ENCODE results near the gene KCNMA1.

The KCNMA1 gene

DNA sequence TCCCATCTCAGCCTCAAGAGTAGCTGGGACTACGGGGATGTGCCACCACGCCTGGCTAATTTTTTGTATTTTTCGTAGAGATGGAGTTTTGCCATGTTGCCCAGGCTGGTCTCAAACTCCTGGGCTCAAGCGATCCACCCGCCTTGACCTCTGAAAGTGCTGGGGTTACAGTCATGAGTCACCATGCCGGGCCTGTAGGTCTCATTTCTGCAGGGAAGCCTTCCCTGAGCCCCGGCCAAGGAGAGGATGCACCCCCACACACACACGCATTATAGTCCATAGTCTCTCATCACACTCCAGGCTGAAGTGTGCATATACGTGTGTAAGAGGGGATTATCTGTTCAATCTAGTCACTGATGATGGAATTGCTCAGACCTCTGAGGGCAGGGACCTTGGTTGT, 29.3 kb downstream of the KCNMA1 start:
- no peak overlapping the region for H3K27ac ChIP-seq (replicated peaks; ENCODE audit: low read length)
- no peak overlapping the region for H3K9ac ChIP-seq (ENCODE audit: low read depth, low read length, poor library complexity)
- H2AFZ ChIP-seq (ENCODE audit: low read length) = no peak overlapping the region
- no CpG with 5 or more reads among the region's 9 CpGs for WGBS, 2 donors (ENCODE audit: extremely low coverage in 2 of 2, insufficient read length in 2 of 2, insufficient replicate concordance in 1 of 2)
- no peak overlapping the region for H3K14ac ChIP-seq (ENCODE audit: low read length)
- H3K23ac ChIP-seq (ENCODE audit: low read depth, low read length, poor library complexity) = no peak overlapping the region
- no peak overlapping the region for H2AK5ac ChIP-seq (ENCODE audit: low read depth, low read length)
- no peaks in the 10 kb centered on the region for H3K9me3 ChIP-seq (replicated peaks in 1 of 2; ENCODE audit: control insufficient read depth in 2 of 2, insufficient read depth in 1 of 2, low read depth in 1 of 2, low read length in 2 of 2)
- no peaks in the 10 kb centered on the region for H3K36me3 ChIP-seq (replicated peaks in 1 of 2; ENCODE audit: control insufficient read depth in 2 of 2, insufficient read depth in 2 of 2, low read length in 2 of 2)
- H3K27me3 ChIP-seq (ENCODE audit: control insufficient read depth in 3 of 3, insufficient read depth in 3 of 3, low read depth in 1 of 3, low read length in 3 of 3) = peaks cover 0 to 5% (median 0%) of the 10 kb centered on the region in 3 experiments
- H3K18ac ChIP-seq (ENCODE audit: low read length) = no peak overlapping the region
- H3K4me2 ChIP-seq (ENCODE audit: insufficient read depth, low read length, poor library complexity, severe bottlenecking) = no peak overlapping the region
- no peak overlapping the region for H2BK5ac ChIP-seq (ENCODE audit: low read length)
- no peak overlapping the region for H2BK120ac ChIP-seq (ENCODE audit: low read depth, low read length)
- no peaks in the 10 kb centered on the region for H3K79me1 ChIP-seq (ENCODE audit: low read depth, low read length)
- H2BK12ac ChIP-seq (ENCODE audit: low read length) = no peak overlapping the region
- no peak overlapping the region for H4K8ac ChIP-seq (ENCODE audit: low read depth, low read length)
- H3K4me3 ChIP-seq (ENCODE audit: low read length in 2 of 2) = no peak overlapping the region
- H3K4ac ChIP-seq (ENCODE audit: low read length) = no peak overlapping the region
- DNase-seq (ENCODE audit: low spot score) = no peak
- peaks cover 0 to 4% of the 10 kb centered on the region in 2 donors for H3K4me1 ChIP-seq (ENCODE audit: control insufficient read depth in 2 of 2, insufficient read depth in 1 of 2, low read depth in 1 of 2, low read length in 2 of 2)
- H4K91ac ChIP-seq (ENCODE audit: low read depth, low read length, poor library complexity) = no peak overlapping the region
- no peak overlapping the region for H2BK15ac ChIP-seq (ENCODE audit: low read length)

DNA sequence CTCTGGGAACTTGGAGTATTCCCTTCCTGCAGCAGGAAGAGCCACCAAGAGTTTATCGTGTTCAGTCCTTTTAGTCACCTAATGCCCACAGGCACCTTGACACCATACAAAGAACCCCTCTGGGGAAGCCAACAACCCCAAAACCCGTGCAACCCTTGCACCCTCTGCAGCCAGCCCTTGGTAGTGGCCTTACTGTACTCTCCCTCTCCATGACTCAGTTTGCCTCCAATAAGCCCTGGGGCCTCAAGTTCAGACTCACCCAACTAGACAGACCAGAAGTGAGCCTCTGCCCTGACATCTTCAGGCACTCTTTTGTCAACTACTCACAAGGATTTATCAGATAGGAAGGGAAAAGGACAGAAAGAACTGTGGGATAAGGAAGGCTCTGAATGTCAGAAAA, 30.9 kb downstream of the KCNMA1 start:
- H2AFZ ChIP-seq (ENCODE audit: low read length) = no peak overlapping the region
- H2AK5ac ChIP-seq (ENCODE audit: low read depth, low read length) = no peak overlapping the region
- no peak overlapping the region for H3K9ac ChIP-seq (ENCODE audit: low read depth, low read length, poor library complexity)
- no peak overlapping the region for H3K23ac ChIP-seq (ENCODE audit: low read depth, low read length, poor library complexity)
- H3K4me1 ChIP-seq (ENCODE audit: control insufficient read depth in 2 of 2, insufficient read depth in 1 of 2, low read depth in 1 of 2, low read length in 2 of 2) = peaks cover 0 to 5% of the 10 kb centered on the region in 2 donors
- H3K9me3 ChIP-seq (replicated peaks in 1 of 2; ENCODE audit: control insufficient read depth in 2 of 2, insufficient read depth in 1 of 2, low read depth in 1 of 2, low read length in 2 of 2) = no peaks in the 10 kb centered on the region
- H3K4me2 ChIP-seq (ENCODE audit: insufficient read depth, low read length, poor library complexity, severe bottlenecking) = no peak overlapping the region
- peaks cover 0 to 5% (median 0%) of the 10 kb centered on the region in 3 experiments for H3K27me3 ChIP-seq (ENCODE audit: control insufficient read depth in 3 of 3, insufficient read depth in 3 of 3, low read depth in 1 of 3, low read length in 3 of 3)
- H3K14ac ChIP-seq (ENCODE audit: low read length) = no peak overlapping the region
- H2BK12ac ChIP-seq (ENCODE audit: low read length) = no peak overlapping the region
- H3K27ac ChIP-seq (replicated peaks; ENCODE audit: low read length) = no peak overlapping the region
- H3K4ac ChIP-seq (ENCODE audit: low read length) = no peak overlapping the region
- H2BK5ac ChIP-seq (ENCODE audit: low read length) = no peak overlapping the region
- no peak overlapping the region for H3K4me3 ChIP-seq (ENCODE audit: low read length in 2 of 2)
- H2BK120ac ChIP-seq (ENCODE audit: low read depth, low read length) = no peak overlapping the region
- DNase-seq (ENCODE audit: low spot score) = no peak
- H4K8ac ChIP-seq (ENCODE audit: low read depth, low read length) = no peak overlapping the region
- no peak overlapping the region for H3K18ac ChIP-seq (ENCODE audit: low read length)
- H2BK15ac ChIP-seq (ENCODE audit: low read length) = no peak overlapping the region
- no peaks in the 10 kb centered on the region for H3K79me1 ChIP-seq (ENCODE audit: low read depth, low read length)
- no peaks in the 10 kb centered on the region for H3K36me3 ChIP-seq (replicated peaks in 1 of 2; ENCODE audit: control insufficient read depth in 2 of 2, insufficient read depth in 2 of 2, low read length in 2 of 2)
- H4K91ac ChIP-seq (ENCODE audit: low read depth, low read length, poor library complexity) = no peak overlapping the region
- WGBS, 2 donors (ENCODE audit: extremely low coverage in 2 of 2, insufficient read length in 2 of 2, insufficient replicate concordance in 1 of 2) = no CpG with 5 or more reads among the region's 2 CpGs

DNA sequence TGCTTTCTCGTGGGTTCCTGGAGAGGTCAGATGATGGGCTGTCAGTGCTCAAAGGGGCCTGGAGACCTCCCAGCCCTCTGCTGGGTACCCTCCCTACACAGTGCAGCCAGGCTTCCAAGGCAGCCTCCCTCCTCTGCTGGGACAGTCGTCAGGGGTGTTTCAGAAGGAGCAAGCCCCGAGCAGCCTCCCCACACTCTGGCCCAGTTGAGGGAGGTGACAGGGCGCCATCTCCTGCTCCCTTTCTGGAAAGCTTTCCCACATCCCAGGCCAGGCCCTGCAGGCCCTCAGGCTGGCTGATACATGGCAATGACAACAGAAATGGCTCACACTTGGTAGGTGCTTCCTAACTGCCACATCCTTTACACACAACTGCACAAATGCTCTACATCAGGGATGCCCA, 32.1 kb downstream of the KCNMA1 start:
- Histone ChIP-seq H3K4me3 (ENCODE audit: low read length in 2 of 2) (no peak overlapping the region), H3K9me3 (replicated peaks in 1 of 2; ENCODE audit: control insufficient read depth in 2 of 2, insufficient read depth in 1 of 2, low read depth in 1 of 2, low read length in 2 of 2) (no peaks in the 10 kb centered on the region), H2BK5ac (ENCODE audit: low read length) (no peak overlapping the region), H3K36me3 (replicated peaks in 1 of 2; ENCODE audit: control insufficient read depth in 2 of 2, insufficient read depth in 2 of 2, low read length in 2 of 2) (no peaks in the 10 kb centered on the region), H4K8ac (ENCODE audit: low read depth, low read length) (peak overlapping the region; percentile 53), H2AK5ac (ENCODE audit: low read depth, low read length) (no peak overlapping the region), H3K79me1 (ENCODE audit: low read depth, low read length) (no peaks in the 10 kb centered on the region), H2BK120ac (ENCODE audit: low read depth, low read length) (no peak overlapping the region), H2AFZ (ENCODE audit: low read length) (no peak overlapping the region), H3K4ac (ENCODE audit: low read length) (no peak overlapping the region), H2BK12ac (ENCODE audit: low read length) (no peak overlapping the region), H3K4me1 (ENCODE audit: control insufficient read depth in 2 of 2, insufficient read depth in 1 of 2, low read depth in 1 of 2, low read length in 2 of 2) (peaks cover 0 to 8% of the 10 kb centered on the region in 2 donors), H3K14ac (ENCODE audit: low read length) (no peak overlapping the region), H4K91ac (ENCODE audit: low read depth, low read length, poor library complexity) (no peak overlapping the region), H2BK15ac (ENCODE audit: low read length) (no peak overlapping the region), H3K27ac (replicated peaks; ENCODE audit: low read length) (no peak overlapping the region), H3K9ac (ENCODE audit: low read depth, low read length, poor library complexity) (no peak overlapping the region), H3K18ac (ENCODE audit: low read length) (no peak overlapping the region), H3K23ac (ENCODE audit: low read depth, low read length, poor library complexity) (no peak overlapping the region), H3K27me3 (ENCODE audit: control insufficient read depth in 3 of 3, insufficient read depth in 3 of 3, low read depth in 1 of 3, low read length in 3 of 3) (peaks cover 0 to 5% (median 0%) of the 10 kb centered on the region in 3 experiments), H3K4me2 (ENCODE audit: insufficient read depth, low read length, poor library complexity, severe bottlenecking) (no peak overlapping the region)
- no peak for DNase-seq (ENCODE audit: low spot score)
- no CpG with 5 or more reads among the region's 4 CpGs for WGBS, 2 donors (ENCODE audit: extremely low coverage in 2 of 2, insufficient read length in 2 of 2, insufficient replicate concordance in 1 of 2)

DNA sequence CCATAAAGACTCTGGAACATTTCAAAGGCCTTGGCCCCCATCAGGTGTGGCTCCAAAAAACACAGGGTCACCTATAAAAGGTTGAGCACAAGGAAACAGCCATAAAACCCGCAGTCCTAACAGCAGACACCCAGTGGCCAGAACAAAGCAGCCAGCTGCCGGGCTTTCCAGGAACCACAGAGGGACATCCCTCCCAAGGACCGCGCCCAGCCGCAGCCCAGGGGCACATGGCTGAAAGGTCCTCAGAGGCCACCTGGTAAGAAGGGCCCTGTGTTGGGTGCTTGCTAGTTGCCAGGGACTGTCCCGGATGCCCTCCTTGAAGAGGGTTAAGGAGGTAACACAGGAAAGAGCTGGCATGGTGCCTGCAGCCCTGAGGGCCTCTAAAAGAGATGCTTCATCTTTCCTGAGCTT, 32.7 kb downstream of the KCNMA1 start:
- Histone ChIP-seq H4K91ac (ENCODE audit: low read depth, low read length, poor library complexity) (no peak overlapping the region), H3K14ac (ENCODE audit: low read length) (no peak overlapping the region), H3K4me1 (ENCODE audit: control insufficient read depth in 2 of 2, insufficient read depth in 1 of 2, low read depth in 1 of 2, low read length in 2 of 2) (peaks cover 0 to 7% of the 10 kb centered on the region in 2 donors), H3K27me3 (ENCODE audit: control insufficient read depth in 3 of 3, insufficient read depth in 3 of 3, low read depth in 1 of 3, low read length in 3 of 3) (peaks cover 0 to 5% (median 0%) of the 10 kb centered on the region in 3 experiments), H3K79me1 (ENCODE audit: low read depth, low read length) (no peaks in the 10 kb centered on the region), H2AFZ (ENCODE audit: low read length) (no peak overlapping the region), H4K8ac (ENCODE audit: low read depth, low read length) (no peak overlapping the region), H2BK15ac (ENCODE audit: low read length) (no peak overlapping the region), H3K27ac (replicated peaks; ENCODE audit: low read length) (no peak overlapping the region), H2BK120ac (ENCODE audit: low read depth, low read length) (peak overlapping the region; percentile 4), H3K9me3 (replicated peaks in 1 of 2; ENCODE audit: control insufficient read depth in 2 of 2, insufficient read depth in 1 of 2, low read depth in 1 of 2, low read length in 2 of 2) (no peaks in the 10 kb centered on the region), H3K36me3 (replicated peaks in 1 of 2; ENCODE audit: control insufficient read depth in 2 of 2, insufficient read depth in 2 of 2, low read length in 2 of 2) (no peaks in the 10 kb centered on the region), H2AK5ac (ENCODE audit: low read depth, low read length) (no peak overlapping the region), H3K18ac (ENCODE audit: low read length) (peak overlapping the region; percentile 24), H3K4me2 (ENCODE audit: insufficient read depth, low read length, poor library complexity, severe bottlenecking) (no peak overlapping the region), H3K4me3 (ENCODE audit: low read length in 2 of 2) (no peak overlapping the region), H3K9ac (ENCODE audit: low read depth, low read length, poor library complexity) (no peak overlapping the region), H3K4ac (ENCODE audit: low read length) (no peak overlapping the region), H2BK5ac (ENCODE audit: low read length) (no peak overlapping the region), H2BK12ac (ENCODE audit: low read length) (peak overlapping the region; percentile 33), H3K23ac (ENCODE audit: low read depth, low read length, poor library complexity) (no peak overlapping the region)
- no peak for DNase-seq (ENCODE audit: low spot score)
- no CpG with 5 or more reads among the region's 6 CpGs for WGBS, 2 donors (ENCODE audit: extremely low coverage in 2 of 2, insufficient read length in 2 of 2, insufficient replicate concordance in 1 of 2)

Data from neuronal stem cell (in vitro differentiated cells).